ENCODE data around the gene C11orf68. TPM values are rescaled to one million over a fixed set of nuclear protein-coding genes. Genes with fewer than 3 reads are reported as not detected.

The C11orf68 gene
- total and polyA plus RNA-seq, 2 of the 8 experiments (the other 6 are each of a cell fraction or from before 2014, with no cell fraction given) = 24.0 to 51.2 TPM

DNA sequence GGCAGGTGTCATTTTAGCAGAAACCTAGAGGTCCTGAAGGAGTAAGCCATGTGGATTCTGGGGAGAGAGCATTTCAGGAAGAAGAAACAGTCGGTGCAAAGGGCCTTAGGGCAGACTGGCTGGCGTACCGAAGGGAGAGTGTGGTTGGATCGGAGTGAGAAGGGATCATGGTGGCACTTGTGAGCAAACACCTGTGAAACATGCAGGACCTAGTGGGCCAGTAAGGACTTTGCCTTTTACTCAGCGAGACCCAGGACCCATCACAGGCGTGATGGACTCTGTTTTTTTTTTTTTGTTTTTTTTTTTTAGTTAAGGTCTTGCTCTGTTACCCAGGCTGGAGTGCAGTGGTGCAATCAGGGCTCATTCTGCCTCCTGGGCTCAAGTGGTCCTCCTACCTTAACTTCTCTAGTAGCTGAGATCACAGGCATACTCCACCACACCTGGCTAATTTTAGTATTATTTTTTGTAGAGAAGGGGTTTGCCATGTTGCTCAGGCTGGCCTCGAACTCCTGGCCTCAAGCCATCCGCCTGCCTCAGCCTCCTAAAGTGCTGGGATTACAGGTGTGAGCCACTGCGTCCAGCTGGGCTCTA is 23.0 kb upstream of the C11orf68 start:
- no peak overlapping the region for H2BK5ac ChIP-seq (ENCODE audit: low read depth, low read length)
- no peaks in the 10 kb centered on the region for H3K79me2 ChIP-seq (ENCODE audit: control insufficient read depth in 1 of 2, insufficient read depth in 2 of 2, low read length in 2 of 2)
- no peak overlapping the region for H3K56ac ChIP-seq (replicated peaks; ENCODE audit: insufficient read length, low read depth, low read length)
- H3K23ac ChIP-seq (ENCODE audit: insufficient read length) = no peak overlapping the region
- no peaks in the 10 kb centered on the region for H3K9me3 ChIP-seq (ENCODE audit: insufficient read depth in 2 of 2, low read depth in 1 of 2, low read length in 1 of 2)
- H3K4me2 ChIP-seq (ENCODE audit: insufficient read depth in 1 of 2, low read depth in 2 of 2, low read length in 2 of 2) = no peak overlapping the region
- no peak overlapping the region for H4K91ac ChIP-seq (replicated peaks; ENCODE audit: insufficient read length, low read length)
- no peaks in the 10 kb centered on the region for H3K79me1 ChIP-seq (ENCODE audit: low read depth, low read length)
- H3K23me2 ChIP-seq (ENCODE audit: low read depth, low read length) = 0 out of 2 replicates have a peak, but pooled peaks cover 3% of the 10 kb centered on the region
- no peak overlapping the region for H4K5ac ChIP-seq (ENCODE audit: insufficient read length, low read depth, low read length)
- no peak overlapping the region for H3K9ac ChIP-seq (replicated peaks in 1 of 4; ENCODE audit: extremely low read depth in 1 of 4, low read depth in 3 of 4, low read length in 3 of 4)
- H2BK12ac ChIP-seq (ENCODE audit: low read depth, low read length) = no peak overlapping the region
- no peaks in the 10 kb centered on the region for H4K20me1 ChIP-seq (replicated peaks in 1 of 2; ENCODE audit: control insufficient read depth in 1 of 2, insufficient read depth in 2 of 2, low read length in 2 of 2)
- POLR2A ChIA-PET (ENCODE audit: partially characterized antibody) = interaction anchor here (1.3 to 1.8 kb wide), 4 partner anchors 13 to 28 kb away, joined by 3 to 6 read pairs (median 4); no protein-coding TSS in a partner anchor
- H3K14ac ChIP-seq (ENCODE audit: insufficient read length) = no peak overlapping the region
- no peak overlapping the region for H2AK5ac ChIP-seq (ENCODE audit: low read depth, low read length)
- H3K36me3 ChIP-seq (ENCODE audit: control insufficient read depth in 2 of 4, insufficient read depth in 4 of 4, low read length in 3 of 4) = no peaks in the 10 kb centered on the region
- no peak for FAIRE-seq
- CTCF ChIA-PET (ENCODE audit: partially characterized antibody) = interaction anchor here (0.6 to 3.4 kb wide), 5 partner anchors 10 to 105 kb away, joined by 3 to 18 read pairs (median 4); partner anchors contain the start of genes CCDC85B and FIBP
- H2BK120ac ChIP-seq (replicated peaks; ENCODE audit: low read depth, low read length) = no peak overlapping the region
- H3K4ac ChIP-seq (replicated peaks; ENCODE audit: insufficient read length, low read depth, low read length) = no peak overlapping the region
- no peak overlapping the region for H3K4me3 ChIP-seq (ENCODE audit: extremely low read depth in 1 of 4, insufficient read depth in 2 of 4, low read depth in 3 of 4, low read length in 4 of 4)
- no peak overlapping the region for H2AFZ ChIP-seq (ENCODE audit: low read length)
- H4K8ac ChIP-seq (ENCODE audit: extremely low read depth, insufficient read depth, low read length) = no peak overlapping the region
- H3K18ac ChIP-seq (ENCODE audit: extremely low read depth, low read length) = no peak overlapping the region
- H3K27ac ChIP-seq (ENCODE audit: low read depth, low read length) = no peak overlapping the region
- TF ChIP-seq RBBP5 (IDR thresholded peaks at IDR 0.05; ENCODE audit: borderline replicate concordance, low read depth, low read length) (no peak), CEBPB (IDR thresholded peaks at IDR 0.05; ENCODE audit: low read depth, low read length) (no peak), NRF1 (IDR thresholded peaks at IDR 0.05; ENCODE audit: low read depth, low read length) (no peak), TBP (IDR thresholded peaks at IDR 0.05; ENCODE audit: low read depth, low read length) (no peak)
- TF ChIP-seq, protein P1, sequence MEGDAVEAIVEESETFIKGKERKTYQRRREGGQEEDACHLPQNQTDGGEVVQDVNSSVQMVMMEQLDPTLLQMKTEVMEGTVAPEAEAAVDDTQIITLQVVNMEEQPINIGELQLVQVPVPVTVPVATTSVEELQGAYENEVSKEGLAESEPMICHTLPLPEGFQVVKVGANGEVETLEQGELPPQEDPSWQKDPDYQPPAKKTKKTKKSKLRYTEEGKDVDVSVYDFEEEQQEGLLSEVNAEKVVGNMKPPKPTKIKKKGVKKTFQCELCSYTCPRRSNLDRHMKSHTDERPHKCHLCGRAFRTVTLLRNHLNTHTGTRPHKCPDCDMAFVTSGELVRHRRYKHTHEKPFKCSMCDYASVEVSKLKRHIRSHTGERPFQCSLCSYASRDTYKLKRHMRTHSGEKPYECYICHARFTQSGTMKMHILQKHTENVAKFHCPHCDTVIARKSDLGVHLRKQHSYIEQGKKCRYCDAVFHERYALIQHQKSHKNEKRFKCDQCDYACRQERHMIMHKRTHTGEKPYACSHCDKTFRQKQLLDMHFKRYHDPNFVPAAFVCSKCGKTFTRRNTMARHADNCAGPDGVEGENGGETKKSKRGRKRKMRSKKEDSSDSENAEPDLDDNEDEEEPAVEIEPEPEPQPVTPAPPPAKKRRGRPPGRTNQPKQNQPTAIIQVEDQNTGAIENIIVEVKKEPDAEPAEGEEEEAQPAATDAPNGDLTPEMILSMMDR (IDR thresholded peaks at IDR 0.05; ENCODE audit: control extremely low read depth in 1 of 3, insufficient read depth in 1 of 3, low read depth in 1 of 3, low read length in 3 of 3) = no peak
- H3K4me1 ChIP-seq (replicated peaks in 1 of 4; ENCODE audit: control insufficient read depth in 3 of 4, insufficient read depth in 4 of 4, low read length in 3 of 4) = peaks cover 3 to 19% (median 14%) of the 10 kb centered on the region in 4 experiments
- DNase-seq (ENCODE audit: low read depth in 1 of 2, low spot score in 2 of 2) = no peak
- H2BK15ac ChIP-seq (ENCODE audit: low read length) = no peak overlapping the region
- no peaks in the 10 kb centered on the region for H3K27me3 ChIP-seq (replicated peaks in 1 of 4; ENCODE audit: control insufficient read depth in 3 of 4, extremely low read depth in 1 of 4, insufficient read depth in 3 of 4, low read length in 3 of 4)
- no peak overlapping the region for H2BK20ac ChIP-seq (ENCODE audit: low read length)
- 85% methylated on average over 9 of the region's 9 CpGs; no CpG with 5 or more reads in 1 of the 2 experiments for WGBS, 2 experiments (ENCODE audit: extremely low coverage in 1 of 2, insufficient coverage in 1 of 2, insufficient read length in 1 of 2, insufficient replicate concordance in 2 of 2, low coverage in 1 of 2, low lambda C conversion rate in 2 of 2, missing lambda C conversion rate in 1 of 2)
